ENCODE data around the gene LAMB4.

Gene LAMB4

GRCh38 chr7:108029034-108029433 is 101.1 kb downstream of the LAMB4 start:
- no peak for DNase-seq (ENCODE audit: low read depth)
- TF ChIP-seq CTCF (IDR thresholded peaks at IDR 0.05; ENCODE audit: control insufficient read depth, insufficient read depth, low read depth, low read length, missing control alignments), result no peak

GRCh38 chr7:108028111-108028510 is 102.0 kb downstream of the LAMB4 start:
- no peak for TF ChIP-seq CTCF (IDR thresholded peaks at IDR 0.05; ENCODE audit: control insufficient read depth, insufficient read depth, low read depth, low read length, missing control alignments)
- H3K4me3 ChIP-seq (ENCODE audit: control insufficient read depth, low read depth, low read length), result no peak overlapping the region
- DNase-seq (ENCODE audit: low read depth), result no peak

More at GRCh38 chr7:108029034-108029433, 101.1 kb downstream of the LAMB4 start:
- H3K4me3 ChIP-seq (ENCODE audit: control insufficient read depth, low read depth, low read length), result no peak overlapping the region

GRCh38 chr7:108027239-108027638 is 102.9 kb downstream of the LAMB4 start:
- no peak for DNase-seq (ENCODE audit: low read depth)
- no peak for TF ChIP-seq CTCF (IDR thresholded peaks at IDR 0.05; ENCODE audit: control insufficient read depth, insufficient read depth, low read depth, low read length, missing control alignments)
- H3K4me3 ChIP-seq (ENCODE audit: control insufficient read depth, low read depth, low read length), result no peak overlapping the region

GRCh38 chr7:108026647-108027046 is 103.5 kb downstream of the LAMB4 start:
- no peak overlapping the region for H3K4me3 ChIP-seq (ENCODE audit: control insufficient read depth, low read depth, low read length)
- DNase-seq (ENCODE audit: low read depth), result no peak
- TF ChIP-seq CTCF (IDR thresholded peaks at IDR 0.05; ENCODE audit: control insufficient read depth, insufficient read depth, low read depth, low read length, missing control alignments), result no peak

- DNase-seq (ENCODE audit: low read depth), result no peak
- TF ChIP-seq CTCF (IDR thresholded peaks at IDR 0.05; ENCODE audit: control insufficient read depth, insufficient read depth, low read depth, low read length, missing control alignments), result no peak
- H3K4me3 ChIP-seq (ENCODE audit: control insufficient read depth, low read depth, low read length), result no peak overlapping the region
Measured at GRCh38 chr7:108026116-108026515, 104.0 kb downstream of the LAMB4 start.

- no peak overlapping the region for H3K4me3 ChIP-seq (ENCODE audit: control insufficient read depth, low read depth, low read length)
- TF ChIP-seq CTCF (IDR thresholded peaks at IDR 0.05; ENCODE audit: control insufficient read depth, insufficient read depth, low read depth, low read length, missing control alignments), result no peak
- no peak for DNase-seq (ENCODE audit: low read depth)
Measured at GRCh38 chr7:108024538-108024937, 105.6 kb downstream of the LAMB4 start.

GRCh38 chr7:108020585-108020984 is 109.6 kb downstream of the LAMB4 start:
- no peak for DNase-seq (ENCODE audit: low read depth)
- no peak overlapping the region for H3K4me3 ChIP-seq (ENCODE audit: control insufficient read depth, low read depth, low read length)
- TF ChIP-seq CTCF (IDR thresholded peaks at IDR 0.05; ENCODE audit: control insufficient read depth, insufficient read depth, low read depth, low read length, missing control alignments), result no peak

Measured in AG09309 (cell line).